SK-N-SH treated with all-trans-retinoic acid at 6 μM for 48 hours (cell line): ENCODE results near the gene RNFT2.

Experiments used
- BACH2 ChIP-seq: fragments of 250-450 bp; sonication (Bioruptor Pico); IDR thresholded peaks from 2 replicates; pipeline ENCODE4 v1.9.0; 2021; ENCODE audit warnings: mild to moderate bottlenecking, borderline replicate concordance
- CREB5 ChIP-seq: fragments of 250-450 bp; sonication (Bioruptor Pico); IDR thresholded peaks from 2 replicates; pipeline ENCODE4 v1.5.1; 2020; ENCODE audit warnings: low read depth, mild to moderate bottlenecking, moderate library complexity
- ISL1 ChIP-seq: fragments of 250-450 bp; sonication (Bioruptor Pico); IDR thresholded peaks from 2 replicates; pipeline ENCODE4 v2.1.2; 2022; ENCODE audit warnings: mild to moderate bottlenecking, moderate library complexity
- PATZ1 ChIP-seq: fragments of 250-450 bp; sonication (Bioruptor Pico); IDR thresholded peaks from 2 replicates; pipeline ENCODE4 v1.8.0; 2020; ENCODE audit warnings: mild to moderate bottlenecking, moderate library complexity, borderline replicate concordance
- TOX ChIP-seq: fragments of 250-450 bp; sonication (Bioruptor Pico); IDR thresholded peaks from 2 replicates; pipeline ENCODE4 v1.8.0; 2021; ENCODE audit warnings: mild to moderate bottlenecking, moderate library complexity, borderline replicate concordance
- ZFP30 ChIP-seq: fragments of 450-650 bp; formaldehyde crosslinking; IDR thresholded peaks from 2 replicates; pipeline ENCODE4 v1.5.0; 2022; ENCODE audit warnings: mild to moderate bottlenecking, moderate library complexity
- ZNF8 ChIP-seq: fragments of 450-650 bp; formaldehyde crosslinking; IDR thresholded peaks from 2 replicates; pipeline ENCODE4 v1.5.0; 2020; ENCODE audit warnings: mild to moderate bottlenecking, moderate library complexity

DNA sequence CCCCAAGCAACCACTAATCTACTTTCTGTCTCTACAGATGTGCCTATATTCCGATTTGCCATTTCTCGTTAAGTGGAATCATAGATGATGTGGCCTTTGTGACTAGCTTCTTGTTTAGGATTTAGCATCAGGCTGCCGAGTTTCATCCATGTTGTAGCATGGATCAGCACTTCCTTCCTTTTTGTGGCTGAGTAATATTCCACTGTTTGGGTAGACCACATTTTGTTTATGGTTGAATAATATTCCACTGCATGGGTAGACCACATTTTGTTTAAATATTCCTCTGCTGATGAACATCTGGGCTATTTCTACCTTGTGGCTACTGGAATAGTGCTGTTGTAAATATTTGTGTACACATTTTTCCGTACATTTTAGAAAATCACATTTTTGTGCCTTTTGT, 36.7 kb upstream of the RNFT2 start:
- TF ChIP-seq ISL1 (CRISPR knock-in tag), result no peak
- no peak for TF ChIP-seq CREB5 (CRISPR knock-in tag)
- no peak for TF ChIP-seq ZNF8 (CRISPR knock-in tag)
- no peak for TF ChIP-seq ZFP30 (CRISPR knock-in tag)
- no peak for TF ChIP-seq PATZ1 (CRISPR knock-in tag)
- no peak for TF ChIP-seq TOX (CRISPR knock-in tag)
- TF ChIP-seq BACH2, result no peak
